DMS79 (cell line): ENCODE measurements around the gene UNC79.

ENCODE experiments used
- DNase-seq: peaks from one replicate; lab custom pipeline; 2025; lab: John Stamatoyannopoulos, UW

Gene UNC79

GRCh38 chr14:93751946-93752655 lies 321.4 kb downstream of the UNC79 start:
- DNase-seq, result no peak

GRCh38 chr14:93752980-93753561 lies 322.3 kb downstream of the UNC79 start:
- no peak for DNase-seq

GRCh38 chr14:93753647-93754046 lies 322.9 kb downstream of the UNC79 start:
- DNase-seq, result no peak

- no peak for DNase-seq
Observed at GRCh38 chr14:93757206-93757605, 326.5 kb downstream of the UNC79 start.
